ENCODE data around the gene POLR1H.

GRCh38 chr6:30074331-30075093, 13.4 kb downstream of the POLR1H start:
- TF ChIP-seq, protein P1, sequence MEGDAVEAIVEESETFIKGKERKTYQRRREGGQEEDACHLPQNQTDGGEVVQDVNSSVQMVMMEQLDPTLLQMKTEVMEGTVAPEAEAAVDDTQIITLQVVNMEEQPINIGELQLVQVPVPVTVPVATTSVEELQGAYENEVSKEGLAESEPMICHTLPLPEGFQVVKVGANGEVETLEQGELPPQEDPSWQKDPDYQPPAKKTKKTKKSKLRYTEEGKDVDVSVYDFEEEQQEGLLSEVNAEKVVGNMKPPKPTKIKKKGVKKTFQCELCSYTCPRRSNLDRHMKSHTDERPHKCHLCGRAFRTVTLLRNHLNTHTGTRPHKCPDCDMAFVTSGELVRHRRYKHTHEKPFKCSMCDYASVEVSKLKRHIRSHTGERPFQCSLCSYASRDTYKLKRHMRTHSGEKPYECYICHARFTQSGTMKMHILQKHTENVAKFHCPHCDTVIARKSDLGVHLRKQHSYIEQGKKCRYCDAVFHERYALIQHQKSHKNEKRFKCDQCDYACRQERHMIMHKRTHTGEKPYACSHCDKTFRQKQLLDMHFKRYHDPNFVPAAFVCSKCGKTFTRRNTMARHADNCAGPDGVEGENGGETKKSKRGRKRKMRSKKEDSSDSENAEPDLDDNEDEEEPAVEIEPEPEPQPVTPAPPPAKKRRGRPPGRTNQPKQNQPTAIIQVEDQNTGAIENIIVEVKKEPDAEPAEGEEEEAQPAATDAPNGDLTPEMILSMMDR (conservative IDR thresholded peaks at IDR 0.05 in 1 of 2, IDR thresholded peaks at IDR 0.05 in 1 of 2; ENCODE audit: extremely low read depth in 1 of 2, insufficient read depth in 1 of 2, low read depth in 1 of 2, low read length in 2 of 2), result no peak
- TF ChIP-seq EZH2 (IDR thresholded peaks at IDR 0.05; ENCODE audit: borderline replicate concordance, low read length), result no peak
